Endothelial cell (in vitro differentiated cells): Measurements from ENCODE around the gene FSTL3. TPM values are rescaled to one million over a fixed set of nuclear protein-coding genes. Genes with fewer than 3 reads are reported as not detected.

ENCODE experiments used
- DNase-seq: peaks from one replicate; pipeline ENCODE4 v3.0.0; 2021; ENCODE audit warnings: low spot score
- H3K27ac Mint-ChIP-seq: one replicate; pipeline ENCODE4 v1.8.0; 2021; ENCODE audit warnings: mixed read lengths, inconsistent platforms; ENCODE audit not compliant: unreplicated experiment
- H3K27me3 Mint-ChIP-seq: one replicate; pipeline ENCODE4 v1.8.0; 2021; ENCODE audit warnings: mild to moderate bottlenecking, moderate library complexity, mixed read lengths, inconsistent platforms; ENCODE audit not compliant: unreplicated experiment
- H3K36me3 Mint-ChIP-seq: one replicate; pipeline ENCODE4 v1.8.0; 2021; ENCODE audit warnings: mild to moderate bottlenecking, low read depth, mixed read lengths, inconsistent platforms; ENCODE audit not compliant: unreplicated experiment
- H3K4me1 Mint-ChIP-seq: one replicate; pipeline ENCODE4 v1.8.0; 2021; ENCODE audit warnings: mild to moderate bottlenecking, mixed read lengths, inconsistent platforms; ENCODE audit not compliant: unreplicated experiment
- H3K4me3 Mint-ChIP-seq: one replicate; pipeline ENCODE4 v1.8.0; 2021; ENCODE audit warnings: mild to moderate bottlenecking, mixed read lengths, inconsistent platforms; ENCODE audit not compliant: unreplicated experiment
- H3K9me3 Mint-ChIP-seq: one replicate; pipeline ENCODE4 v1.8.0; 2021; ENCODE audit warnings: mixed read lengths, inconsistent platforms; ENCODE audit not compliant: unreplicated experiment
- total RNA-seq: library from RNA; stranded (reverse); fragmentation: NEBNext Ultra II Directional; extraction: Animal tissue kit (Norgen Biotek cat#: 25700); gene quantifications from one replicate; pipeline ENCODE4 v1.2.1, GENCODE V29; 2021; ENCODE audit not compliant: unreplicated experiment
- TF ChIP-seq, protein P1 (sequence below): fragments of 200-600 bp; sonication (generic); IDR thresholded peaks from one replicate; pipeline ENCODE4 v1.5.0; 2021; ENCODE audit warnings: antibody characterized with exemption; ENCODE audit not compliant: unreplicated experiment

FSTL3 gene
- total RNA-seq, 1 donor from 2014 or later: 6.5 TPM

DNA sequence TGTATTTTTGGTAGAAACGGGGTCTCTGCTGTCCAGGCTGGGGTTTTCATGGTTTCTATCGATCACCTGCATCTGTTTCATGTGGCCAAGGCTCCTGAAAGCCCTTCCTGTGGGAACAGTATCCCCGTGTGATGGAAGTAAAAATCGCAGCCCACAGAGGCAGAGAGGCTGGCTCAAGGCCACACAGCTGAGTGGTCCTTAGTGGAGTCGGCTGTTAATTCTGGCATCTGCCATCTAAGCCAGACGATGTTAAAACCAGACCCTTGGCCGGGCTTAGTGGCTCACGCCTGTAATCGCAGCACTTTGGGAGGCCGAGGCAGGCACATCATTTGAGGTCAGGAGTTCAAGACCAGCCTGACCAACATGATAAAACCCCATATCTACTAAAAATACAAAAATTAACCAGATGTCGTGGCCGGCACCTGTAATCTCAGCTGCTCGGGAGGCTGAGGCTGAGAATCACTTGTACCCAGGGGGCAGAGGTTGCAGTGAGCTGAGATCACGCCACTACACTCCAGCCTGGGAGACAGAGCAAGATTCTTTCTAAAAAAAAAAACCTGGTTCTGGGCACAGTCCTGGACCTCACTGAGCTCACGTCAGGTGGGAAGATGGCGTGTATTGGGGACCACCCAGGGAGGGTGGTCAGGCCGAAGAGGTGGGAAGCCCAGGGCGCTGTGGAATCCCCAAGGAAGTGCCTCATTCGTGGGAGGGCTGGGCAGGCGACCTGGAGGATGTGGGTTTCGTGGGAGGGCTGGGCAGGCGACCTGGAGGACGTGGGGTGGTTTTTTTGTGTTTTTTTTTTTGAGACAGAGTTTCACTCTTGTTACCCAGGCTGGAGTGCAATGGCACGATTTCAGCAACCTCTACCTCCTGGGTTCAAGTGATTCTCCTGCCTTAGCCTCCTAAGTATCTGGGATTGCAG lies 56.2 kb downstream of the FSTL3 start:
- no peaks in the 10 kb centered on the region for H3K4me1 Mint-ChIP-seq
- peaks cover 9% of the 10 kb centered on the region for H3K36me3 Mint-ChIP-seq
- TF ChIP-seq, protein P1, sequence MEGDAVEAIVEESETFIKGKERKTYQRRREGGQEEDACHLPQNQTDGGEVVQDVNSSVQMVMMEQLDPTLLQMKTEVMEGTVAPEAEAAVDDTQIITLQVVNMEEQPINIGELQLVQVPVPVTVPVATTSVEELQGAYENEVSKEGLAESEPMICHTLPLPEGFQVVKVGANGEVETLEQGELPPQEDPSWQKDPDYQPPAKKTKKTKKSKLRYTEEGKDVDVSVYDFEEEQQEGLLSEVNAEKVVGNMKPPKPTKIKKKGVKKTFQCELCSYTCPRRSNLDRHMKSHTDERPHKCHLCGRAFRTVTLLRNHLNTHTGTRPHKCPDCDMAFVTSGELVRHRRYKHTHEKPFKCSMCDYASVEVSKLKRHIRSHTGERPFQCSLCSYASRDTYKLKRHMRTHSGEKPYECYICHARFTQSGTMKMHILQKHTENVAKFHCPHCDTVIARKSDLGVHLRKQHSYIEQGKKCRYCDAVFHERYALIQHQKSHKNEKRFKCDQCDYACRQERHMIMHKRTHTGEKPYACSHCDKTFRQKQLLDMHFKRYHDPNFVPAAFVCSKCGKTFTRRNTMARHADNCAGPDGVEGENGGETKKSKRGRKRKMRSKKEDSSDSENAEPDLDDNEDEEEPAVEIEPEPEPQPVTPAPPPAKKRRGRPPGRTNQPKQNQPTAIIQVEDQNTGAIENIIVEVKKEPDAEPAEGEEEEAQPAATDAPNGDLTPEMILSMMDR: no peak
- H3K27ac Mint-ChIP-seq: no peak overlapping the region
- no peaks in the 10 kb centered on the region for H3K9me3 Mint-ChIP-seq
- H3K4me3 Mint-ChIP-seq: no peak overlapping the region
- H3K27me3 Mint-ChIP-seq: peaks cover 9% of the 10 kb centered on the region
- DNase-seq: no peak

Other genes starting within 250 kb of the FSTL3 start
- gene SHC2, start 215.4 kb upstream of the FSTL3 start, total RNA-seq: 46.9 TPM
- gene MADCAM1, start 179.9 kb upstream of the FSTL3 start, total RNA-seq: 6.5 TPM
- gene TPGS1, start 168.9 kb upstream of the FSTL3 start, total RNA-seq: 18.0 TPM
- 126 TPM for gene CDC34, start 144.6 kb upstream of the FSTL3 start, total RNA-seq
- not detected for gene GZMM, start 132.3 kb upstream of the FSTL3 start, total RNA-seq
- gene BSG, start 103.8 kb upstream of the FSTL3 start, total RNA-seq: 353 TPM
- gene HCN2, start 86.5 kb upstream of the FSTL3 start, total RNA-seq: 0.28 TPM
- gene POLRMT, start 42.9 kb upstream of the FSTL3 start, total RNA-seq: 53.6 TPM
- gene FGF22, start 36.5 kb upstream of the FSTL3 start, total RNA-seq: not detected
- 41.7 TPM for gene RNF126, start 13.2 kb upstream of the FSTL3 start, total RNA-seq
- not detected for gene PRSS57, start 19.1 kb downstream of the FSTL3 start, total RNA-seq
- gene PALM, start 32.5 kb downstream of the FSTL3 start, total RNA-seq: 42.0 TPM
- gene MISP, start 74.7 kb downstream of the FSTL3 start, total RNA-seq: not detected
- 614 TPM for gene PTBP1, start 121.1 kb downstream of the FSTL3 start, total RNA-seq
- gene PLPPR3, start 145.6 kb downstream of the FSTL3 start, total RNA-seq: 17.6 TPM
- gene AZU1, start 151.4 kb downstream of the FSTL3 start, total RNA-seq: 0.21 TPM
- gene PRTN3, start 164.6 kb downstream of the FSTL3 start, total RNA-seq: not detected
- gene ELANE, start 175.9 kb downstream of the FSTL3 start, total RNA-seq: not detected
- 0.46 TPM for gene CFD, start 183.3 kb downstream of the FSTL3 start, total RNA-seq
- gene MED16, start 216.8 kb downstream of the FSTL3 start, total RNA-seq: 66.5 TPM
- gene RNU6-9, start 217.1 kb downstream of the FSTL3 start, total RNA-seq: not detected
- 40.6 TPM for gene R3HDM4, start 236.8 kb downstream of the FSTL3 start, total RNA-seq
- gene KISS1R, start 240.9 kb downstream of the FSTL3 start, total RNA-seq: not detected
- 108 TPM for gene ARID3A, start 249.6 kb downstream of the FSTL3 start, total RNA-seq